Right ventricle myocardium superior (tissue), 1 donor: ENCODE measurements around the gene CAST. TPM values are rescaled to one million over a fixed set of nuclear protein-coding genes. Genes with fewer than 3 reads are reported as not detected.
"Not testable (repeated sequence)": the region's sequence is repeated elsewhere in the genome, so short reads cannot be mapped to it uniquely, and the experiment has no call there.

Experiments
- ATAC-seq: fragments of 200-7000 bp; cut with Tn5 transposase; one replicate; pipeline ENCODE4 v1.9.1; 2020; ENCODE audit warnings: mild to moderate bottlenecking; ENCODE audit not compliant: poor library complexity
- DNase-seq: peaks from one replicate; pipeline ENCODE4 v3.0.0-alpha.2; 2020
- intact Hi-C: fragments of 100-400 bp; cut with DNase I; formaldehyde crosslinking; loops from one replicate; pipeline ENCODE4 v1.11.2; 2022
- total RNA-seq: library from RNA; stranded (reverse); fragmentation: NEBNext Ultra II Directional; extraction: Animal tissue kit (Norgen Biotek cat#: 25700); gene quantifications from one replicate; pipeline ENCODE4 v1.2.1, GENCODE V29; 2021
- donor health status: DM: no; HTN: yes; CAD: no; lungs with severe emphysema.

CAST gene
- total RNA-seq, 1 donor from 2014 or later, result 501 TPM

GRCh38 chr5:96781031-96781971, 119.1 kb downstream of the CAST start:
- no peak for DNase-seq
- peak; percentile 16 for ATAC-seq
- intact Hi-C loops, result no loop called here

GRCh38 chr5:96783326-96783725, 121.2 kb downstream of the CAST start:
- intact Hi-C loops, result no loop called here
- DNase-seq (no peak), ATAC-seq (no peak)

GRCh38 chr5:96785326-96786109, 123.3 kb downstream of the CAST start:
- intact Hi-C loops, result no loop called here
- ATAC-seq, result no peak
- no peak for DNase-seq

GRCh38 chr5:96788112-96788749, 126.1 kb downstream of the CAST start:
- intact Hi-C loops, result no loop called here
- no peak for DNase-seq
- peak; percentile 31 for ATAC-seq

- intact Hi-C loops, result no loop called here
- no peak for DNase-seq
- no peak for ATAC-seq
Observed at GRCh38 chr5:96789794-96790330, 127.7 kb downstream of the CAST start.

GRCh38 chr5:96790961-96791504, 128.9 kb downstream of the CAST start:
- DNase-seq, result no peak
- ATAC-seq, result no peak
- intact Hi-C loops, result no loop called here

GRCh38 chr5:96794757-96795156, 132.6 kb downstream of the CAST start:
- ATAC-seq, result no peak
- intact Hi-C loops, result no loop called here
- no peak for DNase-seq

GRCh38 chr5:96795626-96796025, 133.4 kb downstream of the CAST start:
- ATAC-seq (no peak), DNase-seq (no peak)
- intact Hi-C loops, result no loop called here

GRCh38 chr5:96796434-96796833, 134.3 kb downstream of the CAST start:
- DNase-seq, result no peak
- no peak for ATAC-seq
- intact Hi-C loops, result no loop called here

GRCh38 chr5:96801718-96802117, 139.5 kb downstream of the CAST start:
- intact Hi-C loops, DNase-seq, ATAC-seq: not testable (repeated sequence)

GRCh38 chr5:96807075-96807654, 145.0 kb downstream of the CAST start:
- intact Hi-C loops, result no loop called here
- ATAC-seq (peak; percentile 87), DNase-seq (peak; percentile 89)

GRCh38 chr5:96808541-96808828, 146.3 kb downstream of the CAST start:
- ATAC-seq, result no peak
- DNase-seq, result no peak
- intact Hi-C loops, result no loop called here

GRCh38 chr5:96808868-96809558, 146.8 kb downstream of the CAST start:
- no peak for DNase-seq
- ATAC-seq, result no peak
- intact Hi-C loops, result no loop called here

GRCh38 chr5:96809921-96810320, 147.7 kb downstream of the CAST start:
- ATAC-seq (no peak), DNase-seq (no peak)
- intact Hi-C loops, result no loop called here

- ATAC-seq (no peak), DNase-seq (no peak)
- intact Hi-C loops, result no loop called here
Observed at GRCh38 chr5:96812851-96813250, 150.7 kb downstream of the CAST start.

GRCh38 chr5:96814041-96814440, 151.9 kb downstream of the CAST start:
- DNase-seq (no peak), ATAC-seq (no peak)
- intact Hi-C loops, result no loop called here

- ATAC-seq, result no peak
- intact Hi-C loops, result no loop called here
Observed at GRCh38 chr5:96816411-96816939, 154.3 kb downstream of the CAST start.

GRCh38 chr5:96816991-96817390, 154.8 kb downstream of the CAST start:
- no peak for ATAC-seq
- DNase-seq, result no peak
- intact Hi-C loops, result no loop called here

More at GRCh38 chr5:96816411-96816939, 154.3 kb downstream of the CAST start:
- no peak for DNase-seq
